GM23248 (cell line): ENCODE results near the gene NAA16.

Experiments
- EZH2 ChIP-seq: fragments of 200-600 bp; sonication (generic); IDR thresholded peaks from 2 replicates; pipeline ENCODE4 v1.6.1; 2018; ENCODE audit warnings: antibody characterized with exemption, mild to moderate bottlenecking; ENCODE audit not compliant: insufficient read depth, poor library complexity, severe bottlenecking
- EZH2phosphoT487 ChIP-seq: fragments of 200-600 bp; sonication (generic); IDR thresholded peaks from 2 replicates; pipeline ENCODE4 v1.6.1; 2018; ENCODE audit warnings: antibody characterized with exemption, moderate library complexity, mild to moderate bottlenecking, low read depth; ENCODE audit not compliant: insufficient read depth

GRCh38 chr13:41276824-41277223 lies 34.2 kb upstream of the NAA16 start:
- TF ChIP-seq EZH2 (no peak), EZH2phosphoT487 (no peak)
